ENCODE results near the gene SYMPK.
"Not testable (repeated sequence)": the region's sequence is repeated elsewhere in the genome, so short reads cannot be mapped to it uniquely, and the experiment has no call there.

SYMPK gene

DNA sequence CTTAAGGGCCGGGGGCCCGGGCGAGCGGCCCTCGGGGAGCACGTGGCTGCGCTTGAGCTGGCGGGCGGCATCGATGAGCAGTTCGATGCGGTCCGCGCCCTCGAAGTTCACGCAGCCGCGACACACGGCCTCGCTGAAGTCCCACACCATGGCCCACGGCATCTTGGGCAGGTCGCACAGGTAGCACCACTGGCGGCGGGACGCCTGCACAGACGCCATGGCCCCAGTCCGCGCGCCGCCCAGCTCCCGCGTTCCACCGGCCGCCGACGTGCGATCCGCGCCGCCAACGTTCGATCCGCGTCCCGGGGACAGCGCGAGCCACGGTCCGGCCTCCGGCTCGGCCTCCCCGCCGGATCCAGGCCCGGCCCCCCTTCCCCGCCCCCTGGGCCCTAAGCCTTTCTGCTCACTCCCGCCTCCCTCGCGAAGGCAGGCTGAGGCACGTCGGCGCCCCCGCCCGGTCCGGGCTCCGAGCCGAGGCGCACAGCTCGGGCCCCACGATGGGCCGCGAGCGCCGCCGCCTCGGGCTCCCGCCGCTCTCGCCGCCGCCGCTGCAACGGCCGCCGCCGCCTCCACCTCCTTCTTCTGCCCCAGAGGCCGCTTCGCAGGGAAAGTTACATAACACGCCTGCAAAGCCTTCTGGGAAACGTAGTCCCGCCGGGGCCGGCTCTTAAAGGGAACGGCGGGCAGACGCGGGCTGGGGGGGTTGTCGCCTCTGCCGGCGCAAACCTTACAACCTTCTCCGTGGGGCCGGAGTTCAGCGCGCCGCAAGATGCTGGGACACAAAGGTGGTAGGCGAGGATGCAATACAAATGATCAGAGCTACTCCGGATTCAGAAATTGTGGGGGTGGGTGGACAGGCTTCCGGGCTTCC, 22.8 kb upstream of the SYMPK start, which contains the start of gene IRF2BP1:
IRF2BP1 (minus strand) TSS at position 586 of the 871 bp plus-strand sequence; CDS start at position 219, 367 bp downstream.
- DNase-seq (ENCODE audit: low read depth in 2 of 2): peak; percentile 76

DNA sequence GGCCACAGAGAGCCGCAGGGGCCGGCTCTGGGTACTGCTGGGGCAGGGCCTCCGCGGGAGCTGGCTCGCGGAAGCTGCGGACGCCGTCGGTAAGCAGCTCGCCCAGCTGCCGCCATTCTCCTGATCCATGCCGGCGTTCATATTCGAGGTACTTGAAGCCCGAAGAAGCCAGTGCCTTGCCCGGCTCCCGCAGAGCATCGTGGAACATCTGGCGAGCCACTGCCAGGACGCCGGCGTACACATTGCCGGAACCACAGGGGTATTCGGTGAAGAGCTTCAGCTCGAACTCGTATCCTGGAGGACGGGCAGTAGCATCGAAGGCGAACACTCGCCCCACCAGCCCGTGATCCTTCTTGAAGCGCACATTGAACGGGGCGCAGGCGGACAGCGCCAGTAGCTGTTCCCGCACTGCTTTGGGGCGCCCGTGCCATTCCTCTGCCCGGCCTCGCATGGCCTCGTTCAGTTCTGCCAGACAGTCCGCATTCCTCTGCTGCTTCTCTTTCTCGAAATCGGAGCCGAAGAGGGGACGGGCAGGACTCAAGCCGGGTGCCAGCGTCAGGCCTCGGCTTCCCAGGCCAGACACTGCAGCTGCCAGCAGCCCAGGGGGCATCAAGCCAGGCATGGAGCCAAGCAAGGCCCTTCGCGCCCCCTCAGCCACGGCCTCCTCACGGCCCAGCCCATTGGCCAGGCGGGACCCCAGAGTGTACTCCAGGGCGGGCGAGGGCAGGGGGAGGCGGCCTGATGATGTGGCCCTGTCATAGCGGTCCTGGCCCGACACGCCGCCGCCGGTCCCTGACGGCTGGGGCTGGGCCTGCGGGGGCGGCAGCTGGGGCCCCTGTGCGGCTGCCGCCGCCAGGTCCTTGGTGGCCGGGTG, 22.0 kb upstream of the SYMPK start:
- DNase-seq (ENCODE audit: low read depth in 2 of 2): no peak

DNA sequence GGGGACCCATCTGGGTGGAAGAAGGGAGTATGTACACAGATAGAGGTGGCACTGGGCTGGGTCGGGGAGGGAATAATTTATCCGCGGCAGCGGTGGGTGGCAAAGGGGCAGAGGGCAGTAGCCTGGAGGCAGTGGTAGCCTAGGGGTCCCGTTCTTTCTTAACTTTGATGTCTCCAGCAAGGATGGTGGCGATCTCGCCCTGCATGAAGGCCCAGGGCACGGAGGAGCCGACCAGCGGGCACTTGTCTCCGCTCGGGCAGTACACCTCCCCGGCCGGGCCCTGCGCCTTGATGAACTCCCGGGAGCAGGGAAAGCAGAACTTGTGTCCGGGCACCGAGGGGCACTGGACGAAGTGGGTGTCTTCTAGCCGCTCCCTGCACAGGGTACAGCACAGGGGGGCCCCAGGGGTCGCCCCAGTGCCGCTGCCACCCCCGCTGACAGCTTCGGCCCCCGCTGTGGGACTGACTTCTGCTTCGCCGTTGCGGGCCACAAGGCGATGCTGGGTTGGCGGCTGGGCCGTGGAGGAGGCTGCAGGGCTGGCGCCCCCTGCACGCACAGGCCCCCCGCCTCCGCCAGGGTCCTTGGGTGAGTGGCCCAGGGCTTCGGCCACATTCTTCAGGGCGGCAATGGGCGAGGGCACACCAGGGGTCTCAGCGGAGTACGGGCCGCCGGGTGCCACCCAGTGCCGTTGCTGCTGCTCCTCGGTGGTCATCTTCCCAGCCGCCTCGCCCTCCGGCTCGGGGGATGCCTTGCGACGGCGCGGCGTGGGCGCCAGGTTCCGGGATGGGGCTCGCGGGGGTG, 21.1 kb upstream of the SYMPK start:
- no peak for DNase-seq (ENCODE audit: low read depth in 2 of 2)

DNA sequence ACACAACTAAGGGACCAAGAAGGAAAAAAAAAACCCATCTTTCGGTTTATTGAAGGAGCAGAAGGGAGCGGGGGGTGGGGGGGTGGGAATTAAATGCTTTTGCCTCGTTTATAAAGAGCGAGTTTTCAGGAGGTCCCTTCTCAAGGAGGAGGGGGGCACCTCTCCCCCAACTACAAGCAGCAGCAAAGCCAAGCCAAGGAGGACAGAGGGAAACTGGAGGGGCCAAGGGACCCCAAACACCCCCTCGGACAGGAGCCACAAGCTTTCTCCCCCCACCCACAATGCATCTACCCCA, 20.6 kb upstream of the SYMPK start:
- DNase-seq (ENCODE audit: low read depth in 2 of 2): no peak

DNA sequence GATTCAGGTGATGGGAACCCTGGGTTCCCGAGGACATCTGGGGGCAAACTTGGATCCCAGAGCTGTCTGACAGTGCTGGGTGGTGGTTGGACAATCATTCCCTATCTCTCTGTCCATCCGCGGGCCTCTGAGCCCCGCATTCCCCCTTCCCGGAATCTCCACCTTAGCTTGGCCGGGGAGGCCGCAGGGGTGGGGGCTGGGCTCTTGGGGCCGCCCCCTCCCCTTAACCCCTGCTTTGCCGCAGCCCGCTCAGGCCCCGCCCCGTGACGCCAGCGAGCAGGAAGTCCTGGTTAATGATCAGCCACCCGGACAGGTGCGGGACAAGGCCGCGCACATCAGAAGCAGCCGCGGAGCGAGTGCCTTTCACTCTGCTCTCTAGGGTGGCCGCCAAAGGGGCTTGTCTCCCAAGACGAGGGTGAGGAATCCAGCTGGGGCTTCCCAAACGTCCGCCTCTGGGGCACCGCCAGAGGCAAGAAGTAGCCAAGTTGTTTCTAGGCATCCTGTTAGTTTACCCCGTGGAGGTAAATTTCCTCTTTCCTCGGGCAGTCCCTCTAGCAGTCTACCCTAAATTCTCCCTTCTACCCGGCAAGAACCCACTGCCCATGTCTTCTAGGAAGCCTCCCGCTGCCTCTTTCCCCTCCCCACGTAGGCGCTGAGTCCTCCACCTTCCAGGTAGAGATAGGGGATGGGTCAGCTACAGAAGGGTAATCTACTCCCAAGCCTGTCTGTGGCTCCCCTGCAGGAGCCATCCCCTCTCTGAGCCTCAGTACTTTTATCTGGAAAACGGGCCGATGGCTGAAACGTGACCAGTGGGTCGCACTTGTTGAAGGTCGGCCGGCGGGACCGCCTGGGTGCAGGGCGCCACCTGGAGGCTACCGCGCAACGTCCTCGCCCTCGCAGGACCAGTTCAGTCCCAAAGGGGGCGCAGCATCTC, 20.0 kb upstream of the SYMPK start:
- DNase-seq (ENCODE audit: low read depth in 2 of 2): peak; percentile 75 to 77

DNA sequence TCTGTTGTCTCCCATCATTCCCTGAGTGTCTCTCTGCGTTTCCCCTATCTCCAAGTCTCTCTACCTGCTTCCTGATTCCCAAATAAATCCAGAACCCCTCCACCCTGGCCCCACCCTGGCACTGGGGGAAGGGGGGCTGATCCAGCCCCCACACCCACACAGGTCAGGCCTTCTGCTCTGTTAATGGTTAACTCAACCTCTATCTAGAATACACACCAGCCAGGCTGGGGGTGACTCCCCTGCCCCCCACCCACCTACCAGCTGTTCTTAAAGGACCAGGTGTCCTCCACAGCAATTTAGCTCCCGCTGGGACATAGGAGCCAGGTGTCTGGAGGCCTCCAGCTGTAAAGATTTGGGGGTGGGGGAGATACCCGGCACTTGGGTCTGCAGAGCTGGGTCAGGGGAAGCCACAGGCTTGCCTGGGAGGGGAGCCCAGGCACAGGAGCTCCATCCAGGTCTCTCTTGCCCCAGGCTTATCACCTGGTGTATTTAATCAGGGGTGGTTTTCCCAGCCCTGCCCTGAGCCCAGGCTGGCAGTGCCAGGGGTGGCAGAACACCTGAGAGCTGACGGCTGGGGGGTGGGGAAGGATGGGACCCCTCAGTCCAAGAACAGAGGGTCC, 19.1 kb upstream of the SYMPK start:
- no peak for DNase-seq (ENCODE audit: low read depth in 2 of 2)

DNA sequence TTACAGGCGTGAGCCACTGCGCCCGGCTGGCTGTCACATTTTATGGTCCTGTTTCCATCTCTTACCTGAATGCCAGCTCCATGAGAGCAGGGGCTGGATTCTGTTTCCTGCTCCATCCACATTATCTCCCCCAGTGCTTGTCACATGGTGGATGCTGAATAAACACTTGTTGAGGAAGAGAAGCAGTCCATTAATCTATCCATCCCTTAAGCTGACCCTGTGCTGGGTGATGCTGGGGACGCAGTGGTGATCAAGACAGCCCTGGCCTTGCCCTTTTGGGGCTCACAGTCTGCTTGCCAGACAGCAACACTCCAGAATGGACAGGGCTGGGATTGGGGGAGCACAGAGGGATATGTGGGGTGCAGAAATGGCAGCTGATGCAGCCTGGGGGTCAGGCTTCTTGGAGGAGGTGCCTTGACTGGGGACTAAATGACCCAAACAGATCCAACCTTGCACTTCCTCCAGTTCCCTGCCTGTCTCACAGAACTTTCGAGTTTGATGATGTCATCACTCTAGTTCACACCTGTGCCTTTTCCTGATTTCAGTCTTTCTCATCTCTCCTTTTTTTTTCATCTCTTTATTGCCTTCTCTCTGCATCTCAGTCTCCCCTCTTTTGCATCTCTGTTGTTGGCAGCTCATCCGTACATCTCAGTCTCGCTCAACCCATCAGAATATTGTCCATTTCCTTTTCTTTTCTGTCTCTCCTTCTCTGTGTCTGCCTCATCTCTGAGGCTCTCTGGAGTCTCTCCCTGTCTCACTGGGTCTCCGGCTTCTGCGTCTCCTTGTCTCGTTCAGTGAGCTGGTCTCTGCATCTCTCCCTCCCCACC, 18.3 kb upstream of the SYMPK start:
- DNase-seq (ENCODE audit: low read depth in 2 of 2): no peak

DNA sequence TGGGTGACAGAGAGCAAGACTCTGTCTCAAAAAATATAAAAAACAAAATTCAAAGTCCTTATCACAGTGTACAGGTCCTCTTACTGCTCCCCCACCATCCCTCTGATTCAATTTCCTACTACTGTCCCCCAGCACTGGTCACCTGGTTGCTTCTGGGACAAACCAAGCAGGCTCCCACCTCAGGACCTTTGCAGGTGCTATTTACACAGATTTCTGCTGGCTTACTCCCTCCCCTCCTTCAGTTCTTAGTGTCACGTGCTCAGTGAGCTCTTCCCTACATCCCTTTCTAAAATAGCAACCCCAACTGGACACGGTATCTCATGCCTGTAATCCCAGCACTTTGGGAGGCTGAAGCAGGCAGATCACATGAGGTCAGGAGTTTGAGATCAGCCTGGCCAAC, 17.0 kb upstream of the SYMPK start:
- DNase-seq (ENCODE audit: low read depth in 2 of 2): no peak

DNA sequence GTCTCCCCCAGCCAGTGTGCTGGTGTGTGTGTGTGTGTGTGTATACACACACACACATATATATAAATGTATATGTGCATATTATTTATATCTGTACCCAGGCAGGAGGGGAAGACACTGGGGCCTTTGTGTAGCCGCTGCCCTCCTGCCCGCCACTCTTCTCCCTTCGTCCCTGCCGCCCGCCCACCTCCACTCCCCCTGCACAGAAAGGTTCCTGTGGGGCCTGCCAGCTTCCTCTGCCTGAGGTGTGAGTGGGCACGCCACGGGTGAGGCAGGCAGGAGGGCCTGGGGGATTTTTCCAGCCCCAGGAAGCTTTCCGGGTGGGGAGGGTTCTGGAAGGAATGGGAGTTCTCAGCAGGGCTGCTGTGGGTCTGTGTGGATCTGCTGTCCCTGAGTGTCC, 16.1 kb upstream of the SYMPK start:
- DNase-seq (ENCODE audit: low read depth in 2 of 2): no peak

DNA sequence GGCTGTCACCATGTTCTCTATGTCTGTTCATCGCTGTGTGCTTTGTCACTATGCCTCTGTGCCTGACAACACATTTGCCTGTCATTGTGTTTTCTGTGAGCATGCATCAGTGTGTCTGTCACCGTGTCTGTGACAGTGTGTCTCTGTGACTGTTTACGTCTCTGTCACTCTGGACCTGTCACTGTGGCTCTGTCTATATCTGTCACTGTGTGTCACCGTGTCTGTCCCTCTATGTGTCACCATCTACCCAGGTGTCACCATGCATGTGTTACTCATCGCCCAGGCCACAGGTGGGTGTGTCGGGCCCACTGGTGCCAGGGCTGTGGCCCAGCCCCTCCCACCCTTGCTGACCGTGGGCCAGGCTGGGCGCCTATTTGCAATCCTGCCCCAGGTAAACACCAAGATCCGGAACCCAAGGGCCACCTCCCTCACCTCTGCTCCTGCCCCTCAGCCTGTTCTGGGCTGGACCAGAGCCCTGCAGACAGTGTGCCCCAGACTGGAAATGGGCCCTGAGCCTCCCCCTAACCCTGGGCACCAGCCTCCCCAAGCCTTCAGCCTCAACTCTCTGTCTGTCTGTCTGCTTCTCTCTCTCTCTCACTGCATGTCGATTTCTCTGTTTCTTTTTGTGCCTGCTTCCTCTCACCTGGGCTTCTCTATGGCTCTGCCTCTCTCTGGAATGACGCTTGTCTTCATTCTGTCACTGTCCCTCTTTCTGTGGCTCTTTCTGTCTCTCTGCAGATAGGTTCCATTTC, 15.3 kb upstream of the SYMPK start:
- DNase-seq (ENCODE audit: low read depth in 2 of 2): no peak

DNA sequence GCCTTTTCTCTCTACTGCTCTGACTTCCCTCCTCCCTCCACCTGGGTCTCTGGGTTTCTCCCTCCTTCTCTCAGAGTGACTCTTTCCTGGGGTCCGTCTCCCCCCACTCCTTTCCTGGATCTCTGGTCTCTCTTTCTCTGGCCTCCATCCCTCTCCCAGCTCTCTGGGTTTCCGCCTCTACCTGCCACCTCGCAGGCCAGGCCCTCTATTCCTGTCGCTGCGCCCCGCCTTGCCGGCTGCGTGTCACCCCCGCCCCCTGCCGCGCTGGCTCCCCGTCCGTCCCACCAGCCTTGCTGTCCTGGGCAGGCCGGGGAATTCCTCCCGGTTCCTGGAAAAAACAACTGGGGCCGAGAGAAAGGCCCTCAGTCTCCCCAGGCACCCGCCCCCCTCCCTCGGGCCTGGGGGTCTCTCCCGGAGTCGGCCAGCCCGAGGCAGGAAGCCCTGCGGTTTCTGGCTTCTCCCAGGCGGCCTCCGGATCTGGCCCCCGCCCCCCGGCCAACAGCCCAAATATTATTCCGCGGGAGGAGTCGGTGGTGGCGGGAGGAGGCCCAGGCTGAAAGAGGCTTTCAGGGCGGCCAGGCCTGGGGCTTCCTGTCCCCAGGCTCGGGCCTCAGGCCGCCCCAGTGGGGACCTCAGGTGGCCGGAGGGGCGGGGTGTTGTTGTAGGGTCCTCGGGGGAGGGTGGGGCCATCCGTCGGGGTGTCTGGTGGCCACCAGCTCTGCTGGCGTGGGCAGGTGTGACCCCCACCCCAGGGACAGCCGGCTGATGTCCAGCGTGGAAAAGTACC, 13.7 kb upstream of the SYMPK start:
- no peak for DNase-seq (ENCODE audit: low read depth in 2 of 2)

DNA sequence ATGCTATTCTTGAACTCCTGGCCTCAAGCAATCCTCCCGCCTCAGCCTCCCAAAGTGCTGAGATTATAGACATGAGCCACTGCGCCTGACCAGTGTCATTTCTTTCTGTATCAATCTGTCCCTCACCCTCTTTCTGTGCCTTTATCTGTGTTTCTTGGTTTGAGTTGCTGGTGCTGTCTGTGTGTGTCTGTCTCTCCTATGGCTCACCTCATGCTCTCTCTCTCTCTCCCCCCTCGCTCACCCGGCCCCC, 13.1 kb upstream of the SYMPK start:
- DNase-seq (ENCODE audit: low read depth in 2 of 2): peak in 1 of 2 donors; percentile 26

DNA sequence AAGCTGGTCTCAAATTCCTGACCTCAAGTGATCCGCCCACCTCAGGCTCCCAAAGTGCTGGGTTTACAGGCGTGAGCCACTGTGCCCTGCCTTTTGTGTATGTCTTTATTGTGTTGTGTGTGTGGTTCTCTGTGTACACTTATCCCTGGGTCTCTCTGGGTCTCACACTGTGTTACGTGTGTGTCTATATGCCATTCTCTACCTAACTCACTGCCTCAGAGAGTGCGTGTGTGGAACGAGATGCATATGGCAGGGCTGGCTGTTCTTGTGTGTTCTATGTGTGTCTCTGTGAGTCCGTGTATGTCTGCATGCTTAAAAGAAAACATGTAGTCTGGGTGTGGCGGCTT, 11.6 kb upstream of the SYMPK start:
- no peak for DNase-seq (ENCODE audit: low read depth in 2 of 2)

DNA sequence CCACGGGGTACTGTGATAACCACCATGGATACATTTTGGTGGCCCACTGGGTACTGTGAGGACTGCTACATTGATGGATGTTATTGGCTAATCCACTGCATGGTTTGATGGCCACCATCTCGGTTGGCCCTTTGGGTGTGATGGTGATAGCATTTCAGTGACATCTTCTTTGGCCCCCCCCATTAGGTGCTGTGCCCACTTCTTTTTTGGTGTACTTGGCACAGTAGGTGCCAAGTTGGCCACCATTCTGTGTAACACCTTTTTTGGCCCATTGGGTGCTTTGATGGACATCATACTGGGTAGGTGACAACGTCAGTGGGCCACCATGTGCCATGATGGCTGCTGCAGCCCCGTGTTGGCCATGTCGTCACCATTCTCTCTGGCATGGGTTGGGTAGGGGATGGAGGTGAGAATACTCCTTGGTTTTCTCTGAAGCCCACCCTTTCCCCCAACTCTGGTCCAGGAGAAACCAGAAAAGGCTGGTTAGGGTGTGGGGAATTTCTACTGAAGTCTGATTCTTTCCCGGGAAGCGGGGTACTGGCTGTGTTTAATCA, 10.3 kb upstream of the SYMPK start:
- no peak for DNase-seq (ENCODE audit: low read depth in 2 of 2)

DNA sequence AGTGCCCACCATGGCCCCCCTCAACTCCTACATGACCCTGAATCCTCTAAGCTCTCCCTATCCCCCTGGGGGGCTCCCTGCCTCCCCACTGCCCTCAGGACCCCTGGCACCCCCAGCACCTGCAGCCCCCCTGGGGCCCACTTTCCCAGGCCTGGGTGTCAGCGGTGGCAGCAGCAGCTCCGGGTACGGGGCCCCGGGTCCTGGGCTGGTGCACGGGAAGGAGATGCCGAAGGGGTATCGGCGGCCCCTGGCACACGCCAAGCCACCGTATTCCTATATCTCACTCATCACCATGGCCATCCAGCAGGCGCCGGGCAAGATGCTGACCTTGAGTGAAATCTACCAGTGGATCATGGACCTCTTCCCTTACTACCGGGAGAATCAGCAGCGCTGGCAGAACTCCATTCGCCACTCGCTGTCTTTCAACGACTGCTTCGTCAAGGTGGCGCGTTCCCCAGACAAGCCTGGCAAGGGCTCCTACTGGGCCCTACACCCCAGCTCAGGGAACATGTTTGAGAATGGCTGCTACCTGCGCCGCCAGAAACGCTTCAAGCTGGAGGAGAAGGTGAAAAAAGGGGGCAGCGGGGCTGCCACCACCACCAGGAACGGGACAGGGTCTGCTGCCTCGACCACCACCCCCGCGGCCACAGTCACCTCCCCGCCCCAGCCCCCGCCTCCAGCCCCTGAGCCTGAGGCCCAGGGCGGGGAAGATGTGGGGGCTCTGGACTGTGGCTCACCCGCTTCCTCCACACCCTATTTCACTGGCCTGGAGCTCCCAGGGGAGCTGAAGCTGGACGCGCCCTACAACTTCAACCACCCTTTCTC, 9.4 kb upstream of the SYMPK start:
- DNase-seq (ENCODE audit: low read depth in 2 of 2): no peak

DNA sequence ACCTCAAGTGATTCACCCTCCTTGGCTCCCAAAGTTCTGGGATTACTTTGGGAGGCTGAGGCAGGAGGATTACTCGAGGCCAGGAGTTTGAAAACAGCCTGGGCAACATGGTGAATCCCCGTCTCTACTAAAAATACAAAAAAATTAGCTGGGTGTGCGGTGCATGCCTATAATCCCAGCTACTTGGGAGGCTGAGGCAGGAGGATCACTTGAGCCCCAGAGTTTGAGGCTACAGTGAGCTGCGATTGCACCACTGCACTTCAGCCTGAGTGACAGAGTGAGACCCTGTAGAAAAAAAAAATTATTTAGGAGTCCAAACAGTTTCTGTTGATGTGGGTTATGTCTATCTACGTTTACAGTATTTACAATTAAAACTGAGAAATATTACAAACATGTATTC, 7.9 kb upstream of the SYMPK start:
- DNase-seq (ENCODE audit: low read depth in 2 of 2): no peak

DNA sequence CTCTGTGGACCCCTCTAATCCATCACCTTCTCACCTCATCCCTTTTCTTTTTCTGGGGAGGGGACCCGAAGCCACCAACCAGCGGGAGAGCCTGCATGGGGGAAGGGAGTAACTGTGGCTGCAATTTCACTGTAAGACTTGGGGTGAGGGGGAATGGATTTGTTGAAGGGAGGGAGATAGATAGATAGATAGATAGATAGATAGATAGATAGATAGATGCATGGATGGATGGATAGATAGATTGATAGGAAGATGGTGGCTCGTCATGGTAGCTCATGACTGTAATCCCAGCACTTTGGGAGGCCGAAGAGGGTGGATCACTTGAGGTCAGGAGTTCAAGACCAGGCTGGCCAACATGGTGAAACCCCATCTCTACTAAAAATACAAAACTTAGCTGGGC, 4.3 kb upstream of the SYMPK start:
- DNase-seq (ENCODE audit: low read depth in 2 of 2): not testable (repeated sequence)
